GM13977 (cell line): Measurements from ENCODE around the gene ELOVL6.

Experiments used
- DNase-seq: peaks from one replicate; pipeline ENCODE4 v3.0.0; 2012; ENCODE audit warnings: low spot score
- CTCF ChIP-seq: IDR thresholded peaks from 2 replicates; pipeline ENCODE4 v1.5.1; 2012; ENCODE audit warnings: mild to moderate bottlenecking, control low read depth; ENCODE audit not compliant: insufficient read depth; ENCODE audit errors: extremely low read depth, missing control alignments
- in situ Hi-C: fragments of 300-500 bp; cut with MboI; formaldehyde crosslinking; loops from one replicate; pipeline ENCODE4 v1.12.0; 2022; ENCODE audit warnings: low sequenced_read_pairs, low pct_unique_long_range_greater_than_20kb, mixed read lengths, inconsistent platforms; ENCODE audit not compliant: unreplicated experiment

ELOVL6 gene

GRCh38 chr4:110181890-110182289, 16.5 kb downstream of the ELOVL6 start:
- in situ Hi-C loops, result no loop called here
- TF ChIP-seq CTCF, result no peak
- no peak for DNase-seq

GRCh38 chr4:110175634-110176033, 22.8 kb downstream of the ELOVL6 start:
- TF ChIP-seq CTCF, result no peak
- in situ Hi-C loops, result no loop called here
- no peak for DNase-seq

GRCh38 chr4:110172972-110173371, 25.4 kb downstream of the ELOVL6 start:
- DNase-seq, result no peak
- no peak for TF ChIP-seq CTCF
- in situ Hi-C loops, result no loop called here

GRCh38 chr4:110171971-110172370, 26.4 kb downstream of the ELOVL6 start:
- in situ Hi-C loops, result no loop called here
- no peak for TF ChIP-seq CTCF
- DNase-seq, result no peak

GRCh38 chr4:110170861-110171260, 27.6 kb downstream of the ELOVL6 start:
- in situ Hi-C loops, result no loop called here
- no peak for DNase-seq
- no peak for TF ChIP-seq CTCF

GRCh38 chr4:110165382-110166286, 32.8 kb downstream of the ELOVL6 start:
- no peak for TF ChIP-seq CTCF
- in situ Hi-C loops, result no loop called here
- DNase-seq, result no peak
